HepG2 (cell line): ENCODE data around the gene ANKFY1. TPM values are rescaled to one million over a fixed set of nuclear protein-coding genes. Genes with fewer than 3 reads are reported as not detected.

Experiments
- ATAC-seq: fragments of 200-7000 bp; cut with Tn5 transposase; 3 replicates; pipeline ENCODE4 v1.9.1; 2020; ENCODE audit warnings: mild to moderate bottlenecking, moderate library complexity
- BruUV-seq: library from RNA; stranded (reverse); fragments of 400-500 nt; replicated peaks from 2 replicates; lab custom pipeline; 2021; lab: Mats Ljungman, UMichigan
- CTCF ChIA-PET: fragments of 300-600 bp; formaldehyde crosslinking; extraction: SDS; loops from one replicate; lab custom pipeline; 2021; ENCODE audit warnings: low total read pairs, inconsistent platforms, low intra/inter-chr PET ratio; lab: Yijun Ruan, JAX
- POLR2A ChIA-PET: fragments of 350-600 bp; sonication (Branson Sonifier 250); formaldehyde crosslinking; loops from one replicate; lab custom pipeline; 2020; ENCODE audit warnings: antibody characterized with exemption, inconsistent platforms; lab: Yijun Ruan, JAX
- DNase-seq: peaks from one replicate; pipeline ENCODE4 v3.0.0-alpha.2; 2015; ENCODE audit warnings: low spot score
- FAIRE-seq: peaks from 3 replicates; lab custom pipeline; 2011; peaks lifted over from hg19 to GRCh38; lab: Jason Lieb, UNC
- H2AFZ ChIP-seq: one replicate; pipeline ENCODE4 v1.6.1; 2011; ENCODE audit warnings: low read length, inconsistent platforms
- H3K27ac ChIP-seq: fragments of 300-600 bp; 3 replicates; pipeline ENCODE4 v1.8.0; 2011; ENCODE audit warnings: mixed run types, mild to moderate bottlenecking, mixed read lengths, low read length, inconsistent platforms; ENCODE audit not compliant: insufficient read depth; ENCODE audit errors: extremely low read length
- H3K27me3 ChIP-seq, 2 experiments: fragments of 200-600 bp in 1 of 2; 2 replicates in 1 of 2; 3 replicates in 1 of 2; pipeline versions ENCODE4 v1.6.0 to v1.8.0; 2011; ENCODE audit warnings: low read length in 2 of 2, mild to moderate bottlenecking in 2 of 2, moderate library complexity in 2 of 2, inconsistent platforms in 1 of 2; ENCODE audit not compliant: insufficient read depth in 2 of 2, control insufficient read depth in 1 of 2
- H3K36me3 ChIP-seq, 2 experiments: fragments of 200-600 bp in 1 of 2; replicated peaks in 1 of 2; 2 replicates in 1 of 2; 3 replicates in 1 of 2; pipeline versions ENCODE4 v1.5.1 to v1.8.0; 2011; ENCODE audit warnings: low read length in 2 of 2, inconsistent platforms in 1 of 2; ENCODE audit not compliant: insufficient read depth in 2 of 2, control insufficient read depth in 1 of 2
- H3K4me1 ChIP-seq: 2 replicates; pipeline ENCODE4 v1.5.1; 2012; ENCODE audit warnings: low read length, inconsistent platforms; ENCODE audit not compliant: insufficient read depth
- H3K4me2 ChIP-seq: 2 replicates; pipeline ENCODE4 v1.6.0; 2011; ENCODE audit warnings: low read depth, low read length, inconsistent platforms
- H3K4me3 ChIP-seq, 3 experiments: fragments of 200-600 bp in 1 of 3; sonication (generic), shearing (Covaris generic) in 1 of 3; replicated peaks in 1 of 3; 2 replicates each; pipeline ENCODE4 v1.5.1; 2011 to 2016; ENCODE audit warnings: low read length in 3 of 3, inconsistent platforms in 2 of 3, low read depth in 2 of 3, mild to moderate bottlenecking in 2 of 3, control low read depth in 1 of 3, mixed read lengths in 1 of 3; ENCODE audit not compliant: insufficient read depth in 1 of 3
- H3K79me2 ChIP-seq: one replicate; pipeline ENCODE4 v1.6.1; 2011; ENCODE audit warnings: low read length, inconsistent platforms; ENCODE audit not compliant: insufficient read depth
- H3K9ac ChIP-seq: 2 replicates; pipeline ENCODE4 v1.6.0; 2011; ENCODE audit warnings: mild to moderate bottlenecking, low read depth, low read length, inconsistent platforms; ENCODE audit not compliant: insufficient read depth
- H3K9me3 ChIP-seq: 2 replicates; pipeline ENCODE4 v1.5.1; 2012; ENCODE audit warnings: mild to moderate bottlenecking, low read length
- H4K20me1 ChIP-seq: 2 replicates; pipeline ENCODE4 v1.6.0; 2011; ENCODE audit warnings: inconsistent platforms, mild to moderate bottlenecking, low read length, moderate library complexity; ENCODE audit not compliant: insufficient read depth
- BRD4 ChIP-seq: sonication (generic); formaldehyde crosslinking; IDR thresholded peaks from 2 replicates; pipeline ENCODE4 v1.4.0; 2020; ENCODE audit warnings: missing genetic modification reagents
- CCDC6 ChIP-seq: sonication (generic); formaldehyde crosslinking; IDR thresholded peaks from 2 replicates; pipeline ENCODE4 v1.8.1; 2022; ENCODE audit warnings: mild to moderate bottlenecking, missing genetic modification reagents, moderate library complexity
- CENPX ChIP-seq: sonication (generic); formaldehyde crosslinking; IDR thresholded peaks from 2 replicates; pipeline ENCODE4 v1.9.0; 2021; ENCODE audit warnings: mild to moderate bottlenecking, missing genetic modification reagents, moderate library complexity
- GATA4 ChIP-seq: sonication (generic); IDR thresholded peaks from 2 replicates; pipeline ENCODE4 v1.6.1; 2016; ENCODE audit warnings: antibody characterized with exemption, low read depth, borderline replicate concordance
- NR2F1 ChIP-seq, 2 experiments: fragments of 450-650 bp in 1 of 2; formaldehyde crosslinking in 1 of 2; IDR thresholded peaks; 2 replicates each; pipeline versions ENCODE4 v1.5.0 to v1.6.1; 2016 to 2020; ENCODE audit warnings: mild to moderate bottlenecking in 1 of 2, missing compliant biosample characterization in 1 of 2, missing genetic modification reagents in 1 of 2, moderate library complexity in 1 of 2
- RXRA ChIP-seq: sonication (generic); formaldehyde crosslinking; IDR thresholded peaks from 2 replicates; pipeline ENCODE4 v1.5.1; 2020; ENCODE audit warnings: missing genetic modification reagents
- ZNF143 ChIP-seq: sonication (generic); formaldehyde crosslinking; IDR thresholded peaks from 2 replicates; pipeline ENCODE4 v1.4.0; 2020; ENCODE audit warnings: missing genetic modification reagents
- ZNF7 ChIP-seq: IDR thresholded peaks from 2 replicates; pipeline ENCODE4 v1.6.1; 2016; ENCODE audit warnings: missing biosample characterization, missing genetic modification reagents
- WGBS: methylation state at CpG from one replicate; pipeline ENCODE4 v1.1.6; 2017; ENCODE audit warnings: low lambda C conversion rate; 5-methylcytosine and 5-hydroxymethylcytosine counted together
- in situ Hi-C: cut with HindIII; loops from 2 replicates; pipeline ENCODE4 v1.10.0; 2017; ENCODE audit warnings: low pct_unique_long_range_greater_than_20kb; ENCODE audit not compliant: extremely low pct_ligation_motif_present
- intact Hi-C: fragments of 100-400 bp; cut with micrococcal nuclease; formaldehyde crosslinking; loops from one replicate; pipeline ENCODE4 v1.10.0; 2022; ENCODE audit not compliant: unreplicated experiment
- polyA plus RNA-seq, 8 experiments: library from polyadenylated mRNA; depleted of rRNA in 3 of 8; stranded (reverse) in 7 of 8; unstranded in 1 of 8; fragments of >200 nt; fragmentation: Illumina TruSeq in 4 of 8; extraction: Trizol in 4 of 8; gene quantifications; 2 replicates each; pipeline versions ENCODE4 v1.2.1 to v1.2.3, GENCODE V29; 2011 to 2016; ENCODE audit warnings: low read depth in 4 of 8, missing spikeins in 1 of 8, mixed read lengths in 1 of 8; ENCODE audit not compliant: insufficient read depth in 1 of 8
- total RNA-seq, 5 experiments: library from RNA; depleted of rRNA; stranded (reverse); fragments of >200 nt; fragmentation: Illumina TruSeq; extraction: Trizol; gene quantifications; 2 replicates each; pipeline ENCODE4 v1.2.3, GENCODE V29; 2016; ENCODE audit warnings: low read depth in 1 of 5
- TF ChIP-seq, protein P1 (sequence below): sonication (generic); formaldehyde crosslinking; IDR thresholded peaks from 2 replicates; pipeline ENCODE4 v1.4.0; 2020; ENCODE audit warnings: mild to moderate bottlenecking, missing genetic modification reagents
- TF ChIP-seq, protein P2 (sequence below): sonication (generic); IDR thresholded peaks from 2 replicates; pipeline ENCODE4 v1.6.1; 2016; ENCODE audit warnings: low read depth, borderline replicate concordance

ANKFY1 gene
- total and polyA plus RNA-seq, 2 of the 13 experiments (the other 11 are each of a cell fraction or from before 2014, with no cell fraction given), result 11.9 to 16.8 TPM

DNA sequence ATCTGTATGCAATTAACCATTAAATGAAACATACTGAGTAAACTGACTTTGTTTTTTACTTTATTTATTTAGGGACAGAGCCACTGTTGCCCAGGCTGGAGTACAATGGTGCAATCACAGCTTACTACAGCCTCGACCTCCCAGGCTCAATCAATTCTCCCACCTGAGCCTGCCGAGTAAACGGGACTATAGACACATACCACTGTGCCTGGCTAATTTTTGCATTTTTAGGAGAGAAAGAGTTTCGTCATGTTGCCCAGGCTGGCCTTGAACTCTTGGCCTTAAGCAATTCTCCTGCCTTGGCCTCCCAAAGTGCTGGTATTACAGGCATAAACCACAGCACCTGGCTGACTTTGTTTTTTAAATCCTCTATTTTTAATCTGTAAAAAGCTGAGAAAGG, 42.6 kb downstream of the ANKFY1 start (continued):
- TF ChIP-seq, protein P1, sequence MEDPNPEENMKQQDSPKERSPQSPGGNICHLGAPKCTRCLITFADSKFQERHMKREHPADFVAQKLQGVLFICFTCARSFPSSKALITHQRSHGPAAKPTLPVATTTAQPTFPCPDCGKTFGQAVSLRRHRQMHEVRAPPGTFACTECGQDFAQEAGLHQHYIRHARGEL (CRISPR knock-in tag), result no peak
- TF ChIP-seq CENPX (CRISPR knock-in tag) (no peak), RXRA (CRISPR knock-in tag) (peak; percentile 28; the same call in 1 of the 2 replicates), CCDC6 (no peak), ZNF143 (no peak), NR2F1 (CRISPR knock-in tag; IDR thresholded peaks at IDR 0.05) (peak in 1 of 2 experiments; percentile 54; a peak in 1 of 4 replicates), BRD4 (CRISPR knock-in tag) (no peak)
- TF ChIP-seq, protein P2, sequence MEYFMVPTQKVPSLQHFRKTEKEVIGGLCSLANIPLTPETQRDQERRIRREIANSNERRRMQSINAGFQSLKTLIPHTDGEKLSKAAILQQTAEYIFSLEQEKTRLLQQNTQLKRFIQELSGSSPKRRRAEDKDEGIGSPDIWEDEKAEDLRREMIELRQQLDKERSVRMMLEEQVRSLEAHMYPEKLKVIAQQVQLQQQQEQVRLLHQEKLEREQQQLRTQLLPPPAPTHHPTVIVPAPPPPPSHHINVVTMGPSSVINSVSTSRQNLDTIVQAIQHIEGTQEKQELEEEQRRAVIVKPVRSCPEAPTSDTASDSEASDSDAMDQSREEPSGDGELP, result peak; percentile 12; the same call in 1 of the 2 replicates

DNA sequence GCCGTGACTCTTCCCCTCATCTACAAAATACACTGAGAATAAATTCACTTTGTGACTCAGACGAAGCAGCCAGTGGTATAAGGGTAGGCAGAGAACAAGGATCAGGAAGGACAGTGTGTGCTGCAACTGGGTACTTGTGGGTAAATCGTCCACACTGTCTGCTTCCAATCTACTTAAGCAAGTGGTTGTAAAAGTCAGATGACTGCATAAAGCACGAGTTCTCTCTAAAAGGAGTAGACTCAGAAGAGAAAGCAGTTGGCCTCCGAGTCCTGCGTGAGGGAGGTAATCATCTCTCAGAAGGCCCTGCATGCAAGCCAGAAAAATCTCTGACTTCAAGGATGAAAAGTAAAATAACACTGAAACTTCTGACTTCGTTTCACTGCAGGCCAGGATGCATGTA, 43.1 kb downstream of the ANKFY1 start:
- in situ Hi-C loops (no loop called here), intact Hi-C loops (no loop called here)
- 71% methylated on average over 7 of the region's 7 CpGs for WGBS
- H3K4me1 ChIP-seq, result peaks cover 20% of the 10 kb centered on the region
- ATAC-seq, result peak; percentile 29; the same call in 1 of the 3 replicates
- peak overlapping the region; percentile 24 for H3K27ac ChIP-seq
- peak; percentile 12 for FAIRE-seq
- no peak for DNase-seq
- H2AFZ ChIP-seq, result no peak overlapping the region
- TF ChIP-seq ZNF7 (CRISPR knock-in tag) (peak; percentile 32; the same call in 1 of the 2 replicates), GATA4 (no peak)
- H3K79me2 ChIP-seq, result no peaks in the 10 kb centered on the region
- H3K4me3 ChIP-seq, result no peak overlapping the region
- H3K27me3 ChIP-seq, result no peaks in the 10 kb centered on the region
- ChIA-PET POLR2A (no interaction called here), CTCF (no interaction called here)
- H4K20me1 ChIP-seq, result no peaks in the 10 kb centered on the region
- no peaks in the 10 kb centered on the region for H3K9me3 ChIP-seq
- no peak overlapping the region for H3K4me2 ChIP-seq
- BruUV-seq, result no TSS peak
- no peak overlapping the region for H3K9ac ChIP-seq
- H3K36me3 ChIP-seq, result peaks cover 4 to 18% of the 10 kb centered on the region in 2 experiments; a peak in 2 of 5 replicates
